GM19463 (cell line): ENCODE data around the gene SLC31A2.
"Not testable (repeated sequence)": the region's sequence is repeated elsewhere in the genome, so short reads cannot be mapped to it uniquely, and the experiment has no call there.

ENCODE experiments used
- ATAC-seq: cut with Tn5 transposase; IDR thresholded peaks from one replicate; pipeline ENCODE4 v1.9.1; 2021; ENCODE audit warnings: mild to moderate bottlenecking, moderate library complexity; ENCODE audit not compliant: unreplicated experiment

The SLC31A2 gene

DNA sequence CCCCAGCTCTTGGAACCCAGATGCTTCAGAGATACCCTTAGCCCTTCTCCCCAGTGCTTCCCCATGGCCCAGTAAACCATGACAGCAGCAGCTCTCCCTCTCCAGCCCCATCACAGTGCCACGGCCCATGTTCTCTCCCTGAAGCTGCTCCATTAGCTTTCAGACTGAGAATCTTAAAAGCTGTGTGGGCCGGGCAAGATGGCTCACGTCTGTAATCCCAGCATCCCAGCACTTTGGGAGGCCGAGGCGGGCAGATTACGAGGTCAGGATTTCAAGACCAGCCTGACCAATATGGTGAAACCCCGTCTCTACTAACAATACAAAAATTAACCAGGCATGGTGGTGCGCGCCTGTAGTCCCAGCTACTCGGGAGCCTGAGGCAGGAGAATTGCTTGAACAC, 1.2 kb upstream of the SLC31A2 start:
- not testable (repeated sequence) for ATAC-seq

DNA sequence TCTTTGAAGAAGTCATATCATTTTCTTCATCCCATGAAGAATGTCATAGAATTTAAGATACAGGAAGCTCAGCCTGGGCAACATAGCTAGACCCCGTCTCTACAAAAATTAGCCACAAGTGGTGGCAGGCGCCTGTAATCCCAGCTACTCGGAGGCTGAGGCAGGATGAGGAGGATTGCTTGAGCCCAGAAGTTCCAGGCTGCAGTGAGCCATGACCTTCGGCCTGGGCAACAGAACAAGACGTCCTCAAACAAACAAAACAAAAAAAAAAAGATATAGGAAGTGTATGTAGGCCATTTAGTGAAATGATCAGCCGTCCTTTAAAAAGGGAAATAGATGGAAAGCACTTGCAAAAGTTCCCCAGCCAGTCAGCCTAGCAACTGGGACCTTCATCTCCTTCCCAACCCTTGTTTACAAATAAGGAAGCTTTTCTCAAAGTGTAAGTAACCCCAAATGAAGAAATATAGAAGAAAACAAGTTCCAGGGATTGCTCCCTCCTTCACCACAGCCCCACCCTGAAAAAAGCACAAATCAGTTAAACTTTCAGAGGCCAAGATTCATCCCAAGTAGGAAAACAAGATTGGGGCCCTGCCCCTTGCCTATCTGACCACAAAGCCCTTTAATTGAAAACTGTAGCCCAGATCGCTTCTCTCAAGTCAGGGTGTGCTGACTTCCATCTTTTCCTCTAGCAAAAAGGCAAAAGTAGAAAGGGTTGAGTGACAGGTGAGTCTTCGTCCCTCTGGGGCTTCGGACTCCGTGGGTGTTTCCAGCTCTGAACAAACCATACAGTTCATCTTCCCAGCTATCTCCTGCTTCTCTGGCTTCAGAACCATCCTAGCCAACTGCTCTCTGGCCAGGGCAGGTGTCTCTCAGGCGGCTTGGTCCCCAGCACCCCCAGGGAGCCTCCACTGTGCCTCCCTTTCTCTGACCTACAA, 1.2 kb downstream of the SLC31A2 start:
- no peak for ATAC-seq

DNA sequence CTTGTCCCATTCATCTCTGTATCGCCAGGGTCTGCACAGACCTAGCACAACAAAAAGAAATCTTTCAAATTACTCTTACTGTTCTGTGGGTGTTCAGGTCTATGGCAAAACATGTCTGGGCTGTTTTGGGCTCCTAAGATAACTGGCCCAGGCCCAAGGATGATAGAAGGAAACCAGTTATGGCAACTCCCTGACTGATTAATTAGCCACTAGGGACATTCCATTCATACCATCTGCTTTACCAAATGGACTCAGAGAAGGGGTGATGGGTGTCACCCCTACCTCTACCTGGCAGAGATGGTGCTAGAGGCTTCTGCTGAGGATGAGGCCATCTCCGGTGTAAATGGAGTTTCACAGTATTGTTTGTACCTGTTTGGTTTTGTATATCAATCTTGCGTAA, 1.9 kb downstream of the SLC31A2 start:
- ATAC-seq, result no peak

DNA sequence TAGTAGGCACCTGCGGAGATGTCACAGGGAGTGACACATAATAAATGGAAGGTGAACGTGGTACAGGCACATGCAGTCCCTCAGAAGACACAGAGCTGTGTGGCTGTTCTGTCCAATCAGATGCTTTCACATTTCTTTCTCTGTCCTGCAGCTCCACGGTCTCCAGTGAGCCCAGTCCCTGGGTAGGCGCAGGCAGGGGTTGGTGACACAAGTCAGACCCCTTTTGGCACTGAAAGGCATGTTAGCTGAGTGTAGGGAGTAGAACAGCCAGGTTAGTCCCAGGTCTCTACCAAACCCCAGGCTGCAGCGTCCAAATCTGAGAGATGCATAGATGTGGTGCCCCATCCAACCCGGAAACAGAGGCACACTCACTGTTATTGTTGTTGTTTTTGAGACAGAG, 2.8 kb downstream of the SLC31A2 start:
- ATAC-seq, result no peak

DNA sequence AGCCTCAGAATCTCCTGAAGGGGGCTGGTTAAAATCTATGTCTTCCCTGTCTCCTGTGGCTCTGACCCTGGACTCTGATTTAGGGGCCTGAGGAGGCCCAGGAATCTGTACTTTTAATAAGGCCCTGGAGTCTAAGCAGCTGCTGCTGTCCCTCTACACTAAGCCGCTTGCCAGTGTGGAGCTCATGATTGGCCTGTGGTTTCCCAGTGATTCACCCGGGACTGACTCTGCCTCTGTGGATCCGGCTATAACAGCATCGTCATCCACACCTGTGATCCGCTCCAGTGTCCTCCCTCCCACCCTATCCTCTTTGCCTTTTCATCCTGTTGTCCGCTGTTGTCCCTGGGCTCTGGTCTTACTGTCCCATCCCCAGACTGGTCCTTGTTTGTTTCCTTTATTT, 3.7 kb downstream of the SLC31A2 start:
- no peak for ATAC-seq

DNA sequence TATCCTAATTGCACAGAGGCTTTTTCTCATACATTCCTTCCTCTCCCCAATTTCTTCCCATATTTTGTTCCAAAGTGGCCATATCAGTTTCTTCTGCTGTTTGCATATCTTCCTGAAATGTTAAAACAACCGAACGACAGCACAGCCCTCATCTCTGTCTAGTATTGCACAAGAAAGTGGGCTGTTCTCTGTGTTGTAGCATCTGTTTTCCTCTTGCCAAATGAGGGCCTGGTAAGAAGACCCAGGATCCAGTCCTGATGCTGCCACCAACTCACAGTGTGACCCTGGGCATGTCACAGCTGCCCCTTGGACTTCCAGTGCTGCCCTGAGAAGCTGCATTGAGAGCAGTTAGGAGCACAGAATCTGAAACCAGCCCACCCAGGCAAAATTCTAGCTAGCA, 4.1 kb downstream of the SLC31A2 start:
- no peak for ATAC-seq

DNA sequence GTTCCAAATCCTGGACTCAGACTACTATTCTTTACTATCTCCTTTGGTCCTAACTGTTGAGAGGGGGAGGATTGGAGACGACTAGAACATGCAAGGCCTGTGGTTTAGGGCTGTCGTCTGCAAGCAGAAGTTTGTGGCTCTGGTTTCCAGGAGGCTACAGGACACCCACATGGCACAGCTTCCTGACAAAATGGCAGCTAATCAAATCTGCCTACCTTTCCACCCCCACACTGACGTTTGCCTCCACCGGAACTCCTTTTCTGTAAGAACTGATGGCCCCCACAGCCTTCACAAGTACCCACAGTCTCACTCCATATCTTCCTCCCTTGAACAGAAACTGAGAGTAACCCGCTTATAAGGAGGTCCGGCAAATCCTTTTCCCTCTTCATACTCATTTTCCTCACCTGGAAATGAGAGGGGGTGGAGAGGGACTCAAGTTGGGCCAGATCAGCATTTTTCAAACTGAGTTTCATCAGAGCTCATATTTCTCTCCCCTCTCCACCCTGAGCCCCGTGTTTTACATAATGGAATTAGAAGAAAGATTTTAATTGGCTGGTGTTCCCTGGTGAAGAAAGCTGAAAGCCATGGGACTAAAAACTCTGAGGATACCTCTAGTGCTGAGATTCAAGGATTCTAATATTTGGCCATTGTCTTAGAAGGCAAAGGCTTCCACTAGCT, 5.2 kb downstream of the SLC31A2 start:
- no peak for ATAC-seq

DNA sequence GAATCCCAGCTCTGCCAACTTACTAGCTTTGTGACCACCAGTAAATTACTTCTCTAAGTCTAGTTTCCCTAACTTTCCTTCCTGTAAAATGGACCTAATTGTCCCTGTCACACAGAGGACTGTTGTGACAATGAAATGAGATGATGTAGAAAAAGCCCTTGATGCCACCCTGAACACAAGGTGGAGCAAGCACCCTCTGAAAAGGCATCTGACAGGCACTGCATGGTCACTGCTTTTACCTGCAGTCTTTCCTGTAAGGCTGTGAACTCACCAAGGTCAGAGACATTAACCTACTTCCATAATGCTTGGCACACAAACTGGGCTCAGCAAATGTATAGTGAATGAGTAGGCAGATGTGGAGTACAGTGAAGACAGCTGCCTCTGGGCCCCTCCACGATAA, 6.1 kb downstream of the SLC31A2 start:
- no peak for ATAC-seq

DNA sequence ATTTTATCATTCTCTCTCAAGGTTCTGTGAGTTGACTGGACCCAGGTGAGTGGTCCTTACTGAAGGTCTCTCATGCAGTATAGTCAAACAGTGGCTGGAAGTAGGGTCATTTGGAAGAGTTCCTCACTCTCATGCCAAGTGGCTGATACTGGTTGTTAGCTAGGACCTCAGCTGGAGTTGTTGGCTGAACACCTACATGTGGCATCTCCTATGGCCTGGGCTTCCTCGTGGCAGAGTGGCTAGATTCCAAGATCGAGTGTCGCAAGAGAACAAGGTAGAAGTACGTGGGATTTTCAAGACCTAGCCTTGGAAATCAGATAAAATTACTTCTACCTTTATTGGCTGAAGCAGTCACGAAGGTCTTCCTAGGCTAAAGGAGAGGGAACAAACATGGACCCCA, 7.6 kb downstream of the SLC31A2 start:
- no peak for ATAC-seq

DNA sequence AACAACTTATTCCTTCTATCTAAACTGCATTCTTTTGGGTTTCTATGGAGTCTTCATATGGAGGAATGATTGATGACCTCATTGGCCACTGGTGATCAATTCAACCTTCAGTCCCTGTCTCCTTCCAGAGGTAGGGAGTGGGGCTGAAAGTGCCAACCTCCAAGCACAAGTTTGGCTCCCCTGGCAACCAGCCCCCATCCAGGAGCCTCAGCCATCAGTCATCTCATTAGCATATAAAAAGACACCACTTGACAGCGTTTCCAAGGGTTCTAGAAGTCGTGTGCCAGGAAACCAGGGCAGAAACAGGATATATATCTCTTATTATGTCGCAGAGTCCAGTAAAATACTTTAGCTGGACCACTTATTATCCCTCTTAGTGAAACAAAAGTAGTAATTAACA, 9.8 kb downstream of the SLC31A2 start:
- ATAC-seq, result no peak

DNA sequence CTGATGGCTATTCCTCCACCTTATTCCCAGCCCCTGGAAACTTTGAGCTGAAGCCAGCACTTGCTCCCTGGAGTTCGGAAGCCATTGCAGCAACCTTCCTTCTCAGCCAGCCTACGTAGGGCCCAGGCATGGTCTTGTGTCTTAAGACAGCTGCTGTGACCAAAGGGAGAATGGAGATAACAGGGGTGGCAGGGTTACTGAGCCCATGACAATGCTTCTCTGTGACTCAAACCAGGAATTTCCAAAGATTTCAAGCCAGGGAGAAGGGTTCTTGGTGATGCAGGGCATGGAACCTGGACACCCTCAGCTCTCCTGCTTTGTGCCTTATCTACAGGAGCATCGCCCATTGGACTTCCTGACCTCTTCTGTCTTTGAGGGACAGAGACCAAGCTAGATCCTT, 12.2 kb downstream of the SLC31A2 start:
- ATAC-seq, result no peak

DNA sequence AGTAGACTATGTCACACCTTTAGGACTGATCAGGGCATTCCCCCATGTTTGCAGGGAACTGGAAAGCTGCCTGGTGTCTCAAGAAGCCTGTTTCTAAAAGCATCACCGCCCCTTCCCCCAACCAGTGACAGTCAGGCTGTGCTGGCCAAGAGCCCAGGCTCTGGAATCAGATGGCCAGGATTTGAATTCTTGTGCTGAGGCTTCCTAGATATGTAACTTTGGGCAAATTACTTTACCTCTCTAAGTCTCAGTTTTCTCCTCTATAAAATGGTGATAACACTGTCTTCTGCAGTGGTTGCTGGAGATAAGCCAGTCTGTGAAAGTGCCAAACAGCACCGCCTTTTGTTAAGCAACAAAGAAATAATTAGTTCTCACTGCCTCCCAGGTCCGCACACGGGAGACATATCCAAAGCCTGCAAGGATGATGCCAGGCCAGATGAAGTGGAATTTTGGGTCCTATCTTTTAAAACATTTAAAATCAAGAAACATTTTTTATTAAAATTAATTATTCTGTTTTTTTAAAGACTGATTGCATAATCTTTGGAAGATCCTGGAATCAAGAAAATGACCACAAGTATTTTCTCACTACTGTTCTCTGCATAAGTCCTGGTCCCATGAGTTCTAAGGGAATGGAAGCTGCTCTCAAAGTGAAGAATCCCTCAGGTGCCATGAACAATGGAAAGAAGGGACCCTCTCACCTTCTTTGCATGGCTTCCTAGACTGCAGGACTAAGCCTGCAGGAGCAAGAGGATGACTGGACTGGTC, 13.9 kb downstream of the SLC31A2 start:
- ATAC-seq, result no peak

DNA sequence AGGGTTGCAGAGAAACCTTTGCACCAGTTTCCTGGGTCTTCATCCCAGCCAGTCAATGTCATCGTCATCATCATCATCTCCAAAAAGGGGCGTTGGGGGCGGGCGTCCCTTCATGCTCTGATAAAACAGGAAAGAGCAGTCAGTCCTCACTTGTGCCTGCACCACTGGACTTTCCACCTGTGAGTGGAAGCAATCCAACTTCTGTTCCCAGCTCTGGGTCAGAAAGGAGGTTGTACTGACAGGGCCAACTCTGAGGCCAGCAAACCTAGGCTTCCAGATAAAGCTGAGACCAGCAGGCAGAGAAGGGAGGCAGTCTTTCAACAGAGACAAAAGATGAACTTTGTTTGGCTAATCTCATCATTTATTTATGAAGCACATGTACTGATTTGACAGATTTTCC, 15.2 kb downstream of the SLC31A2 start:
- no peak for ATAC-seq

DNA sequence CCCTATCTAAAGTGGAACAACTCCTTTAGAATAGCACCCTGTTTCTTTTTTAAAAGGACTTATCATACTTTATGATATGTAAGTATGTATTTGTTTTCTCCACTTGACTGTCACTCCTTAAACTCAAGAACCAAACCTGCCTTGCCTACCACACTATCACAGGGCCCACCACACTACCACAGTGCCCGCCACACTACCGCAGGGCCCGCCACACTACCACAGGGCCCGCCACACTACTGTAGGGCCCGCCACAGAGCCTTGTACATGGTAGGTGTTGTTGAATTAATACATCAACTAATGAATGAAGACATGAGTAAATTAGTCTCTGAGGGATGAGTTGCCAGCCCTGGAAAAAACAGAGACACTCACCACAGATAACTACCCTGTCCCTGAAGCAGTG, 18.0 kb downstream of the SLC31A2 start:
- no peak for ATAC-seq

DNA sequence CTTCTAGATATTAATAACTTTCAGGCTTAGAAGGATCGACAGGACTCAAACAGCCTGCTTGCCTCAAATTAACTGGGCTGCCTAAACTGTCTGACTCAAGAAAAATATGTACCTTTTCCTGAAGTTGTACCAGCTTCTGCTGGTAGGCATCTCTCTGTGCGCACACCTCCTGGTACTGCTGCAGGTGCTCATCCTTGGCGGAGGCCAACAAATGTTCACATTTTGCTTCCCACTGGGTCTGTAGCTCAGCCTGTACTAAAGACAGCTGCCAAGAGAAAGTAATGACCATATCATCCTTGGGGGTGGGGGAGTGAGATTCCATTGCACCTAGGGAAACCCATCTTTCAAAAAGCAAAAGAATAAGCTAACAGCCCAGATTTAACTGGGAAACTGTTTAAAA, 22.5 kb downstream of the SLC31A2 start:
- ATAC-seq, result no peak

DNA sequence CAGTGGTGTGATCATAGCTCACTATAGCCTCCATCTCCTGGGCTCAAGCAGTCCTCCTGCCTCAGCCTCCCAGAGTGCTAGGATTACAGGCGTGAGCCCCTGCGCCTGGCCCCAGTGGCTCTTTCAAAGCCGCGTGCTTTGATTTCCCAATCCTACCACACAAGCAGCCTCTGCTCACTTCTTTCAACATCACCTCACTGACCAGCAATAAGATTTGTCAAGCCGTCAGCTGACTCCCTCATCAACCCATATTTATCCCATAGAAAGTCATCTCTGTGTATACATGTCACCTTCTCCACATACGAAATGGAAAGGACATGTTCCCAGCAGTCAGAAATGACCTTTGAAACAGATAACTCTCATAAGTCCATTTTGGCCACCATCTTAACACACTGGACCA, 26.0 kb downstream of the SLC31A2 start:
- ATAC-seq, result no peak

DNA sequence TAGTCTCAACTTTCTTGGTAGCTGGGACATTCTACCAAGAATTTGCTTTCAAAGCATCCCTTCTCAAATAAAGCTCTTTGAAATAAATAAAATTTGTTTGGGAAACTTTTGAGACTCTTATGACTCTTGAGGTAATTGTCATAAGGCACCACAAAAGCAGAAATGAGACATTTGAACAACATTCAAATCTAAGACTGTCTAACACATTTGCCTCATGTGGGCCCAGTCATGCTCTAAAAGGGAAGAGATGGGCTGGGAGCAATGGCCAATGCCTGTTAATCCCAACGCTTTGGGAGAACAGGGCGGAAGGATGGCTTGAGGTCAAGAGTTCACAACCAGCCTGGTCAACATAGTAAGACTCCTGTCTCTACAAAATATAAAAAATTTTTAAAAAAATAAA, 26.4 kb downstream of the SLC31A2 start:
- ATAC-seq, result no peak

DNA sequence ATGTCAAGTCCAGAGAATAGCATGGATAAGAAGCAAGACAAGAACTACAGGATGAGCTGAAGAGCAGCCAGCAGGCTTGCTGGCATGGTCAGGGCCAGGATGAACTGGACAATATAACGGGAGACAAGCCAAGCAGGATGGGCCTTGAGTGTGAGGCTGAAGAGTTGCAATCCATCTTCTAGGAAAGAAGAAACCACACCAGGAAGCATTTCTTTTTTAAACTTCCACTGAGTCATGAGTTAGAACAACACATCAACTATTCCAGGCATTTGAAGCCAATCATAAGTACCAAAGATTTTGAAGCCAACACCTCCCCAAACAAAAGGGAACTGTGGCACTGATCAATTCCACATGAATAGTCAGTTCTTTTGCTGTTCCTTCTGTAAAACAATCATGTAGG, 27.3 kb downstream of the SLC31A2 start:
- no peak for ATAC-seq

DNA sequence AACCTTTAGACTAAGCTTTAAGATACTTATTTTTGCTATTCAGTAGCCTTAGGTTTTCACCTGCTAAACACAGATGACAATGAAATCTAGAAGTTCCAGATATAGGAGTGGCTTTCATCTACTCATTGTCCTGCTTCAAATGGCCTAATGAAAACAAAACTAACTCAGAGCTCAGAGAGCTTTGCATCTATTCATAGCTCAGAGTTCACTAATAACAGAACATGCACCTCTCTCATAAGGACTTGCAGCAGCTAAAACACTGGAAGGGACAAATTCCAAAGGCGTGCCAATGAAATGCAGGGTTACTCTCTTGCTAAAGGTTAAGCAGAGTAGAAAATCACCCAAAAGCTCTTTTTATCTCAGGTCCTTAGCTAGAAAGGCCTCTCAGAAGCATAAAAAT, 29.0 kb downstream of the SLC31A2 start:
- ATAC-seq, result no peak

DNA sequence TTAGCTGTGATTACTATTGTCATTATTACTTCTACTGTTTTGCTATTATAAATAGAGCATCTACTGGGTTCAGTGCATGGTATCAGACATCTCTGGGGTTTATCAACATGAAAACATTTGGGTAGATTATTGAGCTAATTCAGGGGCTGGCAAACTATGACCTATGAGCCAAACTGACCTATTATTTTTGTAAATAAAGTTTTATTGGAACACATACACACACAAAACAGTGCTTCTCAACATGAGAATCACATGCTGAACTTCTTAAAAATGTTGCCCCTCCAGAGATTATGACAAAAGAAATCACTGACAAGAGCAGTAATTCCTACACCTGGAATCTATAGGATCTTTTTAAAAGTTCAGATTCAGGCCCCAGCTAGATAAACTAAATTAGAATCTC, 30.4 kb downstream of the SLC31A2 start:
- ATAC-seq, result no peak

DNA sequence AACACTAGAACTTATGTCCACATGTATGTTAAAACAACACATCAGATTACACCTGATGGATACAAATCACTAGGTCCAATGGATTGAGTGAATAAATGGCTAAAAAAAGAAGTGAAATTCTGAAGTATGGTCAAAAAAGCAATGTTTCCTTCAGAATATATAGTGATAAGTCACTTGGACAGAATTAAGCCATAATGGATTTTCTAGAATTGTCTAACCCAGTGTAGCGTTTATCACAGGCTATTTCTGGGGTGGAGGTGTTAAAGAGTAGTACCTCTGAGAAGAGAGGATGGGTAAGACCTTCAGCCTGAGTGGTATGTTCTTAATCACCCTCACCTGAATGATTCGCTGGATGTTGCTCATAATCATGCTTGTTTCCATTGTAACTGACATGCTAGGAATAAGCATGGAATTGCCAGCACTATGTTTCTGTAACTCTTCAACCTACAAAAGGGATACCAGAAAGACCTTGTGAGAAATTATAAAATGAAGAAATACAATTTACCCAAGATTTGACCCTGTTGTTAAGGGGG, 33.2 kb downstream of the SLC31A2 start:
- ATAC-seq, result no peak
